Measurements from ENCODE around the gene C6orf141. TPM values are rescaled to one million over a fixed set of nuclear protein-coding genes. Genes with fewer than 3 reads are reported as not detected.

The C6orf141 gene
- total RNA-seq, 1 experiment from 2014 or later: 40.1 TPM

GRCh38 chr6:49527320-49527719 is 23.1 kb upstream of the C6orf141 start:
- H3K18ac ChIP-seq (ENCODE audit: insufficient read length, low read depth, low read length): no peak overlapping the region
- Mint-ChIP-seq H3K4me1 (peaks cover 9 to 10% of the 10 kb centered on the region in 2 experiments), H3K9me3 (no peaks in the 10 kb centered on the region), H3K27ac (no peak overlapping the region), H3K36me3 (ENCODE audit: insufficient read depth in 1 of 3, low read depth in 3 of 3) (no peaks in the 10 kb centered on the region), H3K4me3 (no peak overlapping the region), H3K27me3 (ENCODE audit: low read depth) (no peaks in the 10 kb centered on the region)
- H2BK120ac ChIP-seq (ENCODE audit: low read depth, low read length, poor library complexity, severe bottlenecking): no peak overlapping the region
- H3T11ph ChIP-seq (ENCODE audit: low read length): no peak overlapping the region
- no peak overlapping the region; the same call in 1 of the 2 replicates for H3K14ac ChIP-seq (ENCODE audit: insufficient read depth, low read length)
- no peak overlapping the region for H3K56ac ChIP-seq (ENCODE audit: insufficient read length, low read depth, low read length)
- no peaks in the 10 kb centered on the region for H4K20me1 ChIP-seq (ENCODE audit: control insufficient read depth, insufficient read depth, insufficient read length)
- H3K4ac ChIP-seq (ENCODE audit: low read depth, low read length): no peak overlapping the region
- no peaks in the 10 kb centered on the region for H3K23me2 ChIP-seq (ENCODE audit: insufficient read length, low read depth, low read length, poor library complexity, severe bottlenecking)
- H3K4me2 ChIP-seq (ENCODE audit: insufficient read depth, insufficient read length, low read length): no peak overlapping the region
- no peaks in the 10 kb centered on the region for H3K9me3 ChIP-seq (ENCODE audit: control insufficient read depth, low read depth, low read length)
- TF ChIP-seq CTCF (conservative IDR thresholded peaks at IDR 0.05): no peak
- no peak overlapping the region for H3K27ac ChIP-seq (ENCODE audit: insufficient read length, low read depth, low read length)
- H2BK5ac ChIP-seq (ENCODE audit: insufficient read length, low read length): no peak overlapping the region
- no peak overlapping the region for H4K5ac ChIP-seq (ENCODE audit: insufficient read length, low read depth, low read length)
- H3K23ac ChIP-seq (ENCODE audit: insufficient read length, low read depth, low read length): no peak overlapping the region
- no peak for DNase-seq
- WGBS (ENCODE audit: extremely low coverage, insufficient read length, low lambda C conversion rate): no CpG with 5 or more reads among the region's 1 CpG
- H3K27me3 ChIP-seq (ENCODE audit: insufficient read depth, low read length): no peaks in the 10 kb centered on the region
- no peak overlapping the region for H2BK15ac ChIP-seq (ENCODE audit: low read depth, low read length)
- no peak overlapping the region for H3K9ac ChIP-seq (ENCODE audit: extremely low read depth, insufficient read length, low read length)
- H2BK20ac ChIP-seq (ENCODE audit: low read depth, low read length, poor library complexity, severe bottlenecking): no peak overlapping the region
- no peak overlapping the region for H4K91ac ChIP-seq (ENCODE audit: insufficient read length, low read depth, low read length)
- no peak overlapping the region for H2AFZ ChIP-seq (ENCODE audit: low read length)
- H2BK12ac ChIP-seq (ENCODE audit: insufficient read length, low read depth, low read length): no peak overlapping the region
- no peaks in the 10 kb centered on the region for H3K79me1 ChIP-seq (ENCODE audit: insufficient read depth, low read depth, low read length, poor library complexity, severe bottlenecking)
- H3K79me2 ChIP-seq (ENCODE audit: insufficient read depth, low read length): no peaks in the 10 kb centered on the region
- H2AK5ac ChIP-seq (ENCODE audit: insufficient read length, low read length): no peak overlapping the region
- H4K8ac ChIP-seq (replicated peaks; ENCODE audit: insufficient read length, low read depth, low read length): no peak overlapping the region
- peaks cover 7% of the 10 kb centered on the region; the same call in 1 of the 2 replicates for H3K4me1 ChIP-seq (ENCODE audit: insufficient read depth, low read length)

Data from H9 (cell line).